Liver (tissue), 9 donors: Measurements from ENCODE around the gene CHD1. TPM values are rescaled to one million over a fixed set of nuclear protein-coding genes. Genes with fewer than 3 reads are reported as not detected.

ENCODE experiments used
- DNase-seq: peaks from one replicate; pipeline ENCODE4 v3.0.0-alpha.2; 2017; ENCODE audit warnings: low spot score
- H3K27ac ChIP-seq, 2 donors: one replicate each; pipeline ENCODE4 v1.7.0; 2013; ENCODE audit warnings: inconsistent platforms in 2 of 2, low read length in 2 of 2, control low read depth in 1 of 2, low read depth in 1 of 2, mild to moderate bottlenecking in 1 of 2
- H3K27me3 ChIP-seq, 4 donors: one replicate each; pipeline versions ENCODE4 v1.6.1 to v1.7.0; 2013; ENCODE audit warnings: low read length in 3 of 4, inconsistent platforms in 1 of 4, mild to moderate bottlenecking in 1 of 4, moderate library complexity in 1 of 4; ENCODE audit not compliant: control insufficient read depth in 4 of 4, insufficient read depth in 4 of 4
- H3K36me3 ChIP-seq, 4 donors: one replicate each; pipeline versions ENCODE4 v1.6.1 to v1.7.0; 2013; ENCODE audit warnings: low read length in 3 of 4, mild to moderate bottlenecking in 3 of 4, low read depth in 1 of 4, moderate library complexity in 1 of 4; ENCODE audit not compliant: control insufficient read depth in 4 of 4, insufficient read depth in 3 of 4
- H3K4me1 ChIP-seq, 4 donors: one replicate each; pipeline versions ENCODE4 v1.6.1 to v1.7.0; 2013; ENCODE audit warnings: low read length in 3 of 4, mild to moderate bottlenecking in 3 of 4, moderate library complexity in 1 of 4; ENCODE audit not compliant: control insufficient read depth in 4 of 4, insufficient read depth in 4 of 4
- H3K4me3 ChIP-seq, 3 donors: one replicate each; pipeline versions ENCODE4 v1.6.1 to v1.7.0; 2013; ENCODE audit warnings: low read length in 3 of 3, control low read depth in 1 of 3, low read depth in 1 of 3, mild to moderate bottlenecking in 1 of 3
- H3K9ac ChIP-seq, 2 donors: one replicate each; pipeline ENCODE4 v1.7.0; 2013; ENCODE audit warnings: low read length in 2 of 2, mild to moderate bottlenecking in 2 of 2, moderate library complexity in 2 of 2, control low read depth in 1 of 2, low read depth in 1 of 2
- H3K9me3 ChIP-seq, 4 donors: one replicate each; pipeline versions ENCODE4 v1.6.1 to v1.7.0; 2013; ENCODE audit warnings: low read length in 3 of 4; ENCODE audit not compliant: control insufficient read depth in 4 of 4
- ATF3 ChIP-seq: IDR thresholded peaks from 2 replicates; pipeline ENCODE4 v1.6.1; 2016; ENCODE audit warnings: antibody characterized with exemption
- CTCF ChIP-seq: fragments of 150-350 bp; IDR thresholded peaks from 2 replicates; pipeline ENCODE4 v1.5.1; 2017; ENCODE audit warnings: improper control_type of control experiment, low read depth, low read length; ENCODE audit not compliant: missing input control
- EGR1 ChIP-seq, 2 donors: IDR thresholded peaks; 2 replicates each; pipeline ENCODE4 v1.6.1; 2016 to 2018; ENCODE audit warnings: antibody characterized with exemption in 2 of 2, low read depth in 2 of 2
- FOXA1 ChIP-seq: IDR thresholded peaks from 2 replicates; pipeline ENCODE4 v1.6.1; 2016; ENCODE audit warnings: antibody characterized with exemption
- FOXA2 ChIP-seq: IDR thresholded peaks from 2 replicates; pipeline ENCODE4 v1.6.1; 2016; ENCODE audit warnings: antibody characterized with exemption
- HNF4A ChIP-seq, 2 donors: conservative IDR thresholded peaks; 2 replicates each; pipeline ENCODE4 v1.6.1; 2016; ENCODE audit warnings: antibody characterized with exemption in 2 of 2, mild to moderate bottlenecking in 2 of 2
- NR2F2 ChIP-seq: IDR thresholded peaks from 2 replicates; pipeline ENCODE4 v1.6.1; 2016; ENCODE audit warnings: antibody characterized with exemption
- RAD21 ChIP-seq, 2 donors: IDR thresholded peaks; 2 replicates each; pipeline ENCODE4 v1.6.1; 2016; ENCODE audit warnings: antibody characterized with exemption in 2 of 2, mild to moderate bottlenecking in 2 of 2
- REST ChIP-seq: IDR thresholded peaks from 2 replicates; pipeline ENCODE4 v1.6.1; 2016; ENCODE audit warnings: antibody characterized with exemption, mild to moderate bottlenecking
- RXRA ChIP-seq, 2 donors: IDR thresholded peaks; 2 replicates each; pipeline ENCODE4 v1.6.1; 2017 to 2018; ENCODE audit warnings: antibody characterized with exemption in 2 of 2, mild to moderate bottlenecking in 1 of 2
- SP1 ChIP-seq: IDR thresholded peaks from 2 replicates; pipeline ENCODE4 v1.6.1; 2018; ENCODE audit warnings: antibody characterized with exemption, mild to moderate bottlenecking
- TAF1 ChIP-seq: conservative IDR thresholded peaks from 2 replicates; pipeline ENCODE4 v1.6.1; 2016; ENCODE audit warnings: antibody characterized with exemption, mild to moderate bottlenecking
- YY1 ChIP-seq: IDR thresholded peaks from 2 replicates; pipeline ENCODE4 v1.6.1; 2016; ENCODE audit warnings: antibody characterized with exemption, mild to moderate bottlenecking
- WGBS: extraction: QIAGEN DNeasy Blood & Tissue Kit; methylation state at CpG from one replicate; pipeline ENCODE4 v1.1.7; 2013; 5-methylcytosine and 5-hydroxymethylcytosine counted together
- polyA plus RNA-seq, 2 donors: library from polyadenylated mRNA; stranded (reverse) in 1 of 2; unstranded in 1 of 2; fragments of 200-250 nt in 1 of 2; fragments of >200 nt in 1 of 2; fragmentation: Nextera tagmentation in 1 of 2; extraction: Ambion mirVana in 1 of 2; gene quantifications; one replicate each; pipeline versions ENCODE4 v1.2.1 to v1.2.3, GENCODE V29; 2013 to 2015
- total RNA-seq, 2 donors: library from RNA; depleted of rRNA; stranded (reverse); fragments of >200 nt; gene quantifications; one replicate each; pipeline ENCODE4 v1.2.3, GENCODE V29; 2014
- donor health status: healthy.
- donor health status: healthy.
- donor health status: healthy.
- donor health status: healthy.
- donor health status: healthy.

The CHD1 gene
- total and polyA plus RNA-seq, 4 donors = 5.1 to 44.8 (median 25.4) TPM

- H3K4me1 ChIP-seq = peaks cover 0 to 8% (median 0%) of the 10 kb centered on the region in 4 donors
- 89% methylated on average over 6 of the region's 6 CpGs for WGBS
- no peak for DNase-seq
- H3K27ac ChIP-seq = no peak overlapping the region
- no peak overlapping the region for H3K9ac ChIP-seq
- no peak for TF ChIP-seq RXRA (IDR thresholded peaks at IDR 0.05)
- no peak for TF ChIP-seq ATF3
- TF ChIP-seq SP1 = no peak
- TF ChIP-seq YY1 = no peak
- no peak for TF ChIP-seq CTCF
- no peak for TF ChIP-seq FOXA2
- TF ChIP-seq REST = no peak
- no peak for TF ChIP-seq FOXA1
- TF ChIP-seq HNF4A (conservative IDR thresholded peaks at IDR 0.05) = no peak
- TF ChIP-seq NR2F2 = no peak
- H3K9me3 ChIP-seq = peaks cover 0 to 6% (median 1%) of the 10 kb centered on the region in 4 donors
- H3K4me3 ChIP-seq = no peak overlapping the region
- H3K36me3 ChIP-seq = no peaks in the 10 kb centered on the region
- no peaks in the 10 kb centered on the region for H3K27me3 ChIP-seq
Measured at GRCh38 chr5:98844865-98845264, 83.9 kb downstream of the CHD1 start.

GRCh38 chr5:98843481-98843880, 85.3 kb downstream of the CHD1 start:
- H3K9me3 ChIP-seq = peaks cover 0 to 6% (median 1%) of the 10 kb centered on the region in 4 donors
- H3K4me1 ChIP-seq = peaks cover 0 to 2% (median under 1%) of the 10 kb centered on the region in 4 donors
- H3K9ac ChIP-seq = no peak overlapping the region
- H3K27me3 ChIP-seq = no peaks in the 10 kb centered on the region
- no peak overlapping the region for H3K4me3 ChIP-seq
- 100% methylated on average over 3 of the region's 3 CpGs for WGBS
- no peak overlapping the region for H3K27ac ChIP-seq
- TF ChIP-seq TAF1 = no peak
- TF ChIP-seq REST = no peak
- TF ChIP-seq ATF3 = no peak
- no peak for TF ChIP-seq YY1
- no peak for TF ChIP-seq EGR1 (IDR thresholded peaks at IDR 0.05; ENCODE audit: low read depth in 2 of 2)
- no peak for TF ChIP-seq RAD21 (IDR thresholded peaks at IDR 0.05)
- H3K36me3 ChIP-seq = no peaks in the 10 kb centered on the region
- DNase-seq = no peak
